Measurements from ENCODE around the gene HSD11B1. TPM values are rescaled to one million over a fixed set of nuclear protein-coding genes. Genes with fewer than 3 reads are reported as not detected.

HSD11B1 gene
- total and polyA plus RNA-seq, 2 donors (not counting 3 experiments of a cell fraction or from before 2014, with no cell fraction given), result not detected

DNA sequence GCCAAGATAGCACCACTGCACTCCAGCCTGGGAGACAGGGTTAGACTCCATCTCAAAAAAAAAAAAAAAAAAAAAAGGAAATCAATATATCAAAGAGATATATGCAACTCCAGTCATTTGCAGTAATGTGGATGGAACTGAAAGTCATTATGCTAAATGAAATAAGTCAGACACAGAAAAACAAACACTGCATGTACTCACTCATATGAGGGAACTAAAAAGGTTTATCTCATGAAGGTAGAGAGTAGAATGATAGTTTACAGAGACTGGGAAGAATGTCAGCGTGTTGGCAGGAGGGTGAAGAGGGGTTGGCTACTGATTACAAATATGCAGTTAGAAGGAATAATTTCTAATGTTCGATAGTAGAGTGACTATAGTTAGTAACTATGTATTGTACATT is 13.2 kb downstream of the HSD11B1 start:
- Histone ChIP-seq H3K36me3 (ENCODE audit: control insufficient read depth in 2 of 2, extremely low read depth in 1 of 2, insufficient read depth in 2 of 2, low read length in 2 of 2) (no peaks in the 10 kb centered on the region), H3K9me3 (replicated peaks; ENCODE audit: control insufficient read depth, insufficient read depth, low read length) (no peaks in the 10 kb centered on the region), H3K79me2 (ENCODE audit: control insufficient read depth, insufficient read depth, low read length) (no peaks in the 10 kb centered on the region), H3K9ac (replicated peaks; ENCODE audit: extremely low read depth, insufficient read depth, low read length) (no peak overlapping the region), H3K4me2 (ENCODE audit: insufficient read depth, low read length) (no peak overlapping the region), H3K4me1 (ENCODE audit: control insufficient read depth, extremely low read depth, insufficient read depth, low read length) (no peaks in the 10 kb centered on the region), H3K27ac (ENCODE audit: insufficient read depth, low read depth, low read length) (no peak overlapping the region), H2AFZ (ENCODE audit: low read depth, low read length) (no peak overlapping the region), H4K20me1 (replicated peaks; ENCODE audit: control insufficient read depth, extremely low read depth, insufficient read depth, low read length) (no peaks in the 10 kb centered on the region), H3K27me3 (ENCODE audit: control insufficient read depth in 2 of 2, insufficient read depth in 2 of 2, low read length in 2 of 2) (peaks cover 0 to 5% of the 10 kb centered on the region in 2 experiments), H3K9me1 (replicated peaks; ENCODE audit: control insufficient read depth, extremely low read depth, insufficient read depth, low read length) (no peaks in the 10 kb centered on the region), H3K4me3 (replicated peaks in 1 of 3; ENCODE audit: insufficient read depth in 1 of 3, low read depth in 1 of 3, low read length in 3 of 3) (no peak overlapping the region)
- DNase-seq (ENCODE audit: low read depth, low spot score), result no peak
- intact Hi-C loops (cut with micrococcal nuclease) (no loop called here), dilution Hi-C loops (cut with MboI; ENCODE audit: extremely low pct_ligation_motif_present, low sequenced_read_pairs) (no loop called here)
- FAIRE-seq, result no peak
- CTCF ChIA-PET, result no interaction called here
- POLR2A ChIA-PET, result no interaction called here
- TF ChIP-seq POLR2AphosphoS5 (IDR thresholded peaks at IDR 0.05; ENCODE audit: insufficient read depth, low read depth, low read length), result no peak
- TF ChIP-seq, protein P1, sequence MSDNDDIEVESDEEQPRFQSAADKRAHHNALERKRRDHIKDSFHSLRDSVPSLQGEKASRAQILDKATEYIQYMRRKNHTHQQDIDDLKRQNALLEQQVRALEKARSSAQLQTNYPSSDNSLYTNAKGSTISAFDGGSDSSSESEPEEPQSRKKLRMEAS (IDR thresholded peaks at IDR 0.05; ENCODE audit: insufficient read depth, insufficient read length), result no peak
- TF ChIP-seq, protein P2, sequence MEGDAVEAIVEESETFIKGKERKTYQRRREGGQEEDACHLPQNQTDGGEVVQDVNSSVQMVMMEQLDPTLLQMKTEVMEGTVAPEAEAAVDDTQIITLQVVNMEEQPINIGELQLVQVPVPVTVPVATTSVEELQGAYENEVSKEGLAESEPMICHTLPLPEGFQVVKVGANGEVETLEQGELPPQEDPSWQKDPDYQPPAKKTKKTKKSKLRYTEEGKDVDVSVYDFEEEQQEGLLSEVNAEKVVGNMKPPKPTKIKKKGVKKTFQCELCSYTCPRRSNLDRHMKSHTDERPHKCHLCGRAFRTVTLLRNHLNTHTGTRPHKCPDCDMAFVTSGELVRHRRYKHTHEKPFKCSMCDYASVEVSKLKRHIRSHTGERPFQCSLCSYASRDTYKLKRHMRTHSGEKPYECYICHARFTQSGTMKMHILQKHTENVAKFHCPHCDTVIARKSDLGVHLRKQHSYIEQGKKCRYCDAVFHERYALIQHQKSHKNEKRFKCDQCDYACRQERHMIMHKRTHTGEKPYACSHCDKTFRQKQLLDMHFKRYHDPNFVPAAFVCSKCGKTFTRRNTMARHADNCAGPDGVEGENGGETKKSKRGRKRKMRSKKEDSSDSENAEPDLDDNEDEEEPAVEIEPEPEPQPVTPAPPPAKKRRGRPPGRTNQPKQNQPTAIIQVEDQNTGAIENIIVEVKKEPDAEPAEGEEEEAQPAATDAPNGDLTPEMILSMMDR (IDR thresholded peaks at IDR 0.05; ENCODE audit: extremely low read depth in 1 of 2, insufficient read depth in 1 of 2, low read depth in 1 of 2, low read length in 2 of 2), result no peak
- TF ChIP-seq MYC (IDR thresholded peaks at IDR 0.05; ENCODE audit: low read depth, low read length), result no peak
- no peak for TF ChIP-seq GATA2 (IDR thresholded peaks at IDR 0.05; ENCODE audit: insufficient read depth, insufficient read length, low read depth, low read length)
- no peak for TF ChIP-seq FOS (IDR thresholded peaks at IDR 0.05; ENCODE audit: borderline replicate concordance, insufficient read depth, low read length)
- no peak for TF ChIP-seq EZH2 (IDR thresholded peaks at IDR 0.05; ENCODE audit: borderline replicate concordance, low read depth, low read length, severe bottlenecking)
- TF ChIP-seq POLR2A (IDR thresholded peaks at IDR 0.05; ENCODE audit: low read depth, low read length), result no peak
- no peak for TF ChIP-seq JUN (IDR thresholded peaks at IDR 0.05; ENCODE audit: borderline replicate concordance, insufficient read depth, insufficient read length, low read depth)
- no TSS peak for BruUV-seq (replicated peaks)

Data from endothelial cell of umbilical vein (primary cell).